ENCODE measurements around the gene AGTRAP.

DNA sequence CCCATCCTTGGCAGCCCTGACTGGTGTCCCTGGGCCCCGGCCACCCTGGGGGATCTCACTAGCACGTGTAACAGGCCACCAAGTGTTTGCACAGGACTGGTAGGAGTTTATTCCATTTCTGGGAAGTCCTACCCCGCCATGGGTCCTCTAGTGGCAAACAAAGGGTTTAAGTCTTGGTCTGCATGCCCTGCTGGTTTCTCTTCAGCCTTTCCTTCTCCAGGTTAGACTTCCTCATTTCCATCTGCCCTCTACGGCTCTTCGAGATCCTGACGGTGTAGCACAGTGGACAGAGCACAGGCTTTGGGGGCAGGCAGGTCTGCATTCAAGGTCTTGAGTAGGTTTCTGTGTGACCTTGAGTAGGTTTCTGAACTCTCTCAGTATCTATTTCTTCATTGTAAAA lies 2.8 kb downstream of the AGTRAP start:
- no peak for TF ChIP-seq TAF1 (IDR thresholded peaks at IDR 0.05; ENCODE audit: borderline replicate concordance, insufficient read depth, low read length)
- TF ChIP-seq SIN3A (IDR thresholded peaks at IDR 0.05; ENCODE audit: borderline replicate concordance, insufficient read depth, low read length) = no peak

All from PFSK-1 (cell line).